ENCODE data around the gene FOXJ1.
A peak's percentile ranks its signal among the peaks of the same experiment; 100 is the strongest.

FOXJ1 gene

DNA sequence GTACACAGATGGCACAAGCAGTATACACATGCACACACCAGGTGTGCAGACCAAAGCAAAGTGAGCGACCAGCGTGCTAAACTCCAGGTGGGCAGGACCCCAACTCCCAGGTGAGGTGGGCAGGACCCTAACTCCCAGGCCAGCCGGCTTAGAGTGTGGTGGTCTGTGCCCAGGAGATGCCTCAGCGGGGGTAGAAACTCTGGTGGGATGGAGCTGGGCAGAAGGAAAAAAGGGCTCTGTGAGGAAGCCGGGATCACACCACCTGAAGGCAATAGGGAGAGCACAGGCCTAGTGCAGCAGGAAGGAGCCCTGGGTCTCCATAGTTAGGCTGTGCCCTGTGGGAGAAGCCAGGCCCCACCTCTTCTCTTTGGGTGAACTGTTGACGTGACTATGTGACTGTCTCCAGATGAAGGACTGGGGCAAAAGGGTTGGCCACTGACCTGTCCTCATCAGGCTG is 1.6 kb upstream of the FOXJ1 start:
- no peak for DNase-seq

GRCh38 chr17:76142039-76142584 is 1.1 kb upstream of the FOXJ1 start:
- DNase-seq: no peak

DNA sequence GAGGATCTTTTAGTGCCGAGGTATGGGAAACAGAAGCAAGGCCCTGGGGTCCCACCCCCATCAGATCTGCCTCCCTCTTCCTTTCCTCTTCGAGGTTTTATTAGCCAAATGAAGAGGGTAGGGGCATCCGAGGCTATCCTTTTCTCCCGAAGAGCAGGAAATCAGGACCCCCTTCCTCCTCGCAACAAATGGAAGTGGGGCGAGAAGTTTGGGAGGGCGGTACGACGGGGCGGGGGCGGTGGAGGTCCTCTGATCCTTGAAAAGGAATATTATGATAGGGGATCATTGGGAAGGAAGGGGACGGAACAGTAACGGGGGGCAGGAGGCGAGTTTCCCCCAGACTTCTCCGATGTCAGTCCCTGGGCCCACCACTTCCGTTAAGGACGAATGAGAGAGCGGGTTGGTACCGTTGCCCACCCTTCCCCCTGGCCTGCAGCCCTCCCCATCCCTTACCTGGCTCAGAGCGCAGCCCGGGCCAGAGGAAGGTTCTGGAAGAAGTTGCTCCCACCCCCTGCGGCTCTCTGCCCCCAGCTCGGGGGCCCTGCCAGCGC is 309 bp downstream of the FOXJ1 start:
- DNase-seq: no peak

DNA sequence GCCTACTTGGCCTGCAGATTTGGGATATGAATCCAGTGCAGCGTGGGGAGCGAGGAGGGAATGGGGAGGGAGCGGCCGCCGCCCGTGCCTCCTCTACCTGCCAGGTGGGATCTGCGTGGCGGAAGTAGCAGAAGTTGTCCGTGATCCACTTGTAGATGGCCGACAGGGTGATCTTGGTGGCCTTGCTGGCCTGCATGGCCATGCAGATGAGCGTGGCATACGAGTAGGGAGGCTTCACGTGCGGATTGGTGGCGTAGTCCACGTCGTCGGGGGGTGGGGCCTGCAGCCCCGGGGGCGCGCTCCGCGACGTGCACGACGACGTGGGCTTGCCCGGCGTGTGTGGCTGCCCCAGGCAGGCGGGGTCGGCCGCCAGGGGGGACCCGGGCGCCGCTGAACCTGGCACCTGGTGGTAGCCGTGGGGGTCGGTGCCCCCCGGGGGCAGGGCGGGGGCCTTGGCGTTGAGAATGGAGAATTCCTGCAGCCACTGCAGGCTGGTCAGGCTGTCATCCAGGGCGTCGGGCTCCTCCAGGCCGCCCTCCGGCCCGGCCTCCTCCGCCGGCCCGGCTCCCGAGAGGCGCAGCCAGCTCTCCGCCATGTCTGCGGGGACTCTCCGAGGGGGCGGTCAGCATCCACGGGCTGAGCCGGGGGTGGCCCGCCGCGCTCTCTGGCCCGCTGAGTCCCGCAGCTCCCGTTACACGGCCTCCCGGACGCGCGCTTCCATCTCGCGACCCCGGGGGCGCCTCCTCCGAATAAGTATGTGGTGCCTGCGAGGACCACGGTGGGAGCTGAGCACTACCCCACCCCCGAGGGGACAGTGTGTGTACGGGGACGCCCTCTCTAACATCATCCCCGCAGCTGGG is 1.0 kb downstream of the FOXJ1 start:
- no peak for DNase-seq

DNA sequence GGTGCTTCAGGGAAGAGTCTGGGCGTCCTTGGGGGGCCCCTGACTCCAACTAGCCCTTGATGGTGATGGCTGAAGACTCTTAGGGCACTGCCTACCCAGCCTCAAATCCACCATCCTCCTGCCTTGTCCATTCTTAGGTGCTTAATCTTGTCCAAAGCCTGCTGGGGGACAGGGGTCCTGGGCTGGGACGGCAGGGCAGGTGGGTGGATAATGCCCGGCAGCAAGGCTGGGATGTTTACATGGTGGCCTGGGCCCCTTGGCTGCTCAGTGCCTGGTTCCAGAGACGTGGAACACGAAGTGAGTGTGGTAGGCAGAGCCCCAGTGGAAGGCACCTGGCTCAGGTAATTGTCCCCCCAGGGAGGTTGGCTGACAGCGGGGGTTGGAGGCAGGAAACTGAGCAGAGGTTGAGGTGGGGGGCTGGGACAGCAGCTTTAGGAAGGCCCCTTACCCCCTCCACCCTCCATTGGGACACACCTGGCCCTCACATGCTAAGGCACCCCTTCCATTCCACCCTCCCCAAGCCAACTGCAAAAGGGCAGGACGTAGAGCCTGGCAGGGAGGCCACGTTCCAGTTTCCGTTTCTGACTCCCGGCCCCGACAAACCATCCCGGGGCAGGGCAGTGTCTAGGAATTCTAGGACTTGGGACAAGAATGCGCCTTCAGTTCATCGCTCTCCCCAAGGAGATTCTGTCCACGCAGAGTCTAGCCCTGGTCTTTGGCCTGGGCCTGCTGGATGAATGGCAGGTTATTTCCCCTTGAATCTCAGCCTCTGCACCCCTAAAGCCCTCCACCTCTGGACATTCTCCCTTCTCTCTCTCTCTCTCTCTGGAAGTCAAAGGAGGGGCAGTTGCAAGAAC is 1.9 kb downstream of the FOXJ1 start:
- DNase-seq: peak in 2 of 58 donors; percentile 23 to 39

DNA sequence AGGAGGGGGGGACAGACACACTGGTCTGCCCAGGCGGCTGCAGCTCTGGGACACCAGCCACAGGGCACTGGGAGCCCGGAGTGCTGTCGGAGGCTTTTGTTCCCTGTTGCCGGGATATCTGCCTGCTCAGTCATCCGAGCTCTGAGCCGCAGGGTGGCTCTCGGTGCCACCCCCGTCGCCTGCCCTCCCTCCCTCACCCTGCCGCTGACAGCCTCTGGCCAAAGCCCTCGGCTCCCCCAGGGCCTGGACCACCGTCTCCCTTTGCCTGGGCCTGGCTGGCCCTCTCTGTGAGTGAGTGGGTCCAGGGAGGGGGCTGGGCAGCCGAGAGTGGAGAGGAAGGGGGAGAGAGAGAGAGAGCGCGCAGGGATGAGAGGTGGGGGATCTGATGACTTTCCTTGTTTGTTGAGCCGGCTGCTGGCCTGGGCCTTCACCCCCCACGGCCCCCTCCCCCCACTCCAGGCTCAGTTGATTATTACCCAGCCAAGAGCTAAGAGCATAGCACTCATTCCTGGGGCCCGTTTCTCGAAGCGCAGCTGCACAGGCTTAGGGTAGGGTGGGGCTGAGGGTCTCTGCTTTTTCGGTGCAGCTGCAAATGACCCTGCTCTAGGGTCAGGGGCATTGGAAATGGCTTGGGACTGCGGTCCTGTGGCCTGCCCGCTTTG is 2.7 kb downstream of the FOXJ1 start:
- DNase-seq: peak in 54 of 58 donors; percentile 14 to 92 (median 70)

- no peak for DNase-seq
These were observed 3.5 kb downstream of the FOXJ1 start for GRCh38 chr17:76137351-76138233.

- DNase-seq: no peak
These were observed 4.1 kb downstream of the FOXJ1 start for GRCh38 chr17:76137001-76137350.

DNA sequence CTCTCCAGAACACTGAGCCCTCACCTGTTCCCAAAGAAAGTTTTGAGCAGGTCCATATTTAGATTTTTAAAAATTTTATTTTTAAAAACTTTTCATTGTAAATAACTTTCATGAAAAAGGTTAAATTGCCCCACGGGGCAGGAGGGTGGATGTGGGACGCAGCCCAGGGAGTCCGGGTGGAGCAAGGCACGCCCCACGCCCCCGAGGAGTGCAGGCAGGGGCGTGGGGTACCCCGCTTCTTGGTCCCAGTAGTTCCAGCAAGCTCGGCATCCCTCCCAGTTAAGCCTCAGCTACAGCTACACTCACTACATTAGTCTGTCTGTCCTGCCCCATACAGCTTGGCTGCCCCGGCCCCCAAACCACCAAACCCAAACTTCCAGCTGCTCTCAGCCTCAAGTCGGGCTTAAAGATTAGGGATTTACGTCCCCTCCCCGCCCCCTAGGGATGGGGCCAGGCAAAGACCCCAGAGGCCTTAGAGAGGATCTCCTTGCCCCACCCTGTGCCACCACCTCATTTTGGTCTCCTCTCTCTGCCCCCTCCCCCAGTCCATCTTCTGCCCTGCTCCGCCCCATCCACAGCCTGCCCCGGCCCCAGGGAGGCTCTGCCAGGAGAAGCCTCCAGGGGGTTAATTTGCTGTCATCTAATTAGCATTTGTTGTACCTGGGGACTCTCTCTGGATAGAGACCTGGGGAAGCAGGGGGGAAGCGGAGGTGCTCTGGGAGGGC is 4.6 kb downstream of the FOXJ1 start:
- DNase-seq: no peak

DNA sequence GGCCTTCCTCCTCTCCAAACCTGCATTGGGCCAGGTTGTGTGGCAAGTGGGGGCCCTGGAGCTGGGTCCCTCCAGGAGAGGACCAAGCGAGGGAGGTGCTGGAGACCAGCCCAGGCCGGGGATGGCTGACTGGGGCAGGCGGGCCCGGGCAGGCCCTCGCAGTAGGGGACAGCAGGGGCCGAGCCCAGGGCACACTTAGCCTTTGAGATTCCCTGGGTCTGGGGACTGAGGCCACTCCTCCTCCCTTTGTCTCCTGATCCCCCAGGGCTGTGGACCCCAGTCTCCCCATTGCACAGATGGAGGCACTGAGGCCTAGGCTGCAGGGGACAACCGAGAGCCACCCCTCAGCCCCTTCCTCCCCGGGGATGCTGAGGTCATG is 5.2 kb downstream of the FOXJ1 start:
- DNase-seq: no peak

DNA sequence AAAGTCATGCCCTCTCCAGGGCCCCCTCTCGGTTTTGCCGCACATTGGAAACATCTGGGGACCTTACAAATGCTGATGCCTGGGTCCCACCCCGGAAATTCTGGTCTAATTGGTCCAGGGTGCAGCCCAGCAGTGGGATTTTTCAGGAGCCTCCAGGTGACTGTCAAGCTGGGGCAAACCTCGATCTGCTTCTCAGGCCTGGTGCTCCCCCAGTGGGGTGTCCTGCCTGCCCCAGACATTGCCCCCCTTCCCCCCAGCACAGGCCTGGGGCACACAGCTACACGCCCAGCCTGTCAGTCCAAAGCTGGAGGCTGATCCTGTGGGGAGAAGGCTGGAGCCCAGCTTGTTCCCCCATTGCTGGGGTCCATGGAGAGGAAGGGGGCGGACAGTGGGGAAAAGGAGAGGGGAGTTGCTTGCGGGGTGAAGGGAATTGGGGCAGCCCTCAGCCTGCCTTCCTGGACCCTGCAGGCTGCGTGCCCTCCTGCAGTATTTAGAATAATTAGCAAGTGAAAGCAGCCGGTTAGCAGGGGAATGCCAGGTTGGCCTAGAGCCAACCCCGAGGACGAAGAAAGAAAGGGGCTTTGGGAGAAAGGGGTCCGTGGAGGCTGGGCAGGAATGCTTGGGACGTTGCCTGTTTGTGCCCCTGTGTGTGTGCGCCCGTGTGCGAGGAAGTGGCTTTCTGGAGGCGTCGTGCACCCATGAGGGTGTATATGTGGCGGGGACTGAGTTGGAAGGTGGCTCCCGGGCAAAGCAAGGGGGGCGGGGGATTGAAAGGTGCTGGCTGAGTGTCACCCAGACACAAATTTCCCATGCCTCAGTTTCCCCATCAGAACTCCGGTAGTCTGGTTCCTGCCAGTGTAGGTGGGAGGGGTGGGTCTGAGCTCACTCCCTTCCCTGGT is 5.9 kb downstream of the FOXJ1 start:
- peak in 2 of 58 donors; percentile 16 to 35 for DNase-seq

- no peak for DNase-seq
These were observed 8.3 kb downstream of the FOXJ1 start for GRCh38 chr17:76132574-76133338.

DNA sequence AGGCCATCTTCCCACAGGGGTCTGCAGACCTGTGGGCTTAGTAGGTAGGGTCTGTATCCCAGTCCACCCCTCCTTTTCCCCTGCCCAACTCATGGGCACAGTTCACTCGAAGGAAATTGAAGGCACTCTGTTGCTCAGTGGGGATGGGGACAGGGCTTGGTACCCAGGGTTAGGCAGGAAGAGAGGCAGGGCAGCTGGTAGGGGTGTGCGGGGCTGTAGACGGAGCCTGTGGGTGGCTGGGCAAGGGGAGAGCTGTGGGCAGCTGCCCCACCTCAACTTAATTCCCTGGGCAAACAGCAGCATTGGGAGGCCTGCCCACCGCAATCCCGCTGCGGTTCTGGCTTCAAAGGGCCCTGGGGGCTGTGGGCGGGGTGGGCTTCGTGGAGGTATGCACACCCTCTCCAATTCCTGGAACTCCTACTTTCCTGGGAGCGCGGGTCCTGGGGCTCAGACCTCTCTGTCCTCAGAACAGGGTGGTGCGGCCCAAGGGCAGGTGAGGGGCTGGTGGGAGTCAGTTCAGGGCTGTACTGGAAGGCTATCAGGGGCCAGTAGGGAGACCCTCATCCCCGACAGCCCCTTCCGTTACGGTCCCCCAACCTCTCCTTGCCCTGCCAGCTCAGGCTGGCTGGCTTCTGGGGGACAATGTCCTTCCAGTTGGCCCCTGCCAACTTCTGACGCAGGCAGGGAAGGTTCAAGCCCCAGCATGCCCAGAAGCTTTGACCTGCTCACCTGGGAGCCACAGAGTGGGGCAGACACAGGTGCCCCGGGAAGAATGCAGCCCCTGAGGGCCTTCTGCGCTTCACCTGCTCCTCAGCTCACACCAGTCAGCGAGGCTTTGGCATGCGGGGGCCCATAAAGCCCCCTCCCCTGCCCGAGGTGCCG is 9.1 kb downstream of the FOXJ1 start:
- DNase-seq: no peak

GRCh38 chr17:76131051-76131691 is 9.9 kb downstream of the FOXJ1 start:
- DNase-seq: no peak

DNA sequence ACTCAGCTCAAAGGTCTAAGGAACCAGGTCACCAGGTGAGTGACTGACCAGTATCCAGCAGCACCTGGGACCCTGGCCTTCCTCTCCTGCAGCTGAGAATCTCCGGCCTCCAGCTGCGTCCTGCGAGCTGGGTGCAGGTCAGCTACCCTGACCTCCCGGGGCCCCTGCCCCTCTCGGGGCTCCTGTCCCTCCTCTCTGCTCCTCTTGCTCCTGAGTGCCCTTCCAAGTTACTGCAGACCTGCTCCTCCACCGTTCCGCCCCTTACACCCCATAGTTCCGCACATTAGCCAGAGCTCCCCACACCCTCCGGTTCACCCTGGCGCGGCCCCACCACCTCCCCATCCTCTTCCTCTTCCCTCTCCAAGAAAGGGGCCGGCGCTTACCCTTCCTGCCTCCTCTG is 10.6 kb downstream of the FOXJ1 start:
- DNase-seq: no peak

- DNase-seq: no peak
These were observed 15.1 kb downstream of the FOXJ1 start for GRCh38 chr17:76125922-76126321.

All from anterior cingulate cortex (tissue), 58 donors.